ENCODE data around the gene OPHN1.

- TF ChIP-seq GATA3 (IDR thresholded peaks at IDR 0.05; ENCODE audit: low read depth, low read length) (no peak), GATA2 (IDR thresholded peaks at IDR 0.05; ENCODE audit: low read depth, low read length) (no peak)
Observed at GRCh38 chrX:68433981-68434299, 645 bp upstream of the OPHN1 start.

Measured in SH-SY5Y (cell line).